ENCODE measurements around the gene FAM20A.

Gene FAM20A

GRCh38 chr17:68491381-68492231 is 109.6 kb downstream of the FAM20A start:
- no peak for DNase-seq (ENCODE audit: low spot score)

- DNase-seq (ENCODE audit: low spot score), result no peak
Observed at GRCh38 chr17:68489919-68490318, 111.2 kb downstream of the FAM20A start.
